Measurements from ENCODE around the gene C2orf68.
"Not testable (repeated sequence)": the region's sequence is repeated elsewhere in the genome, so short reads cannot be mapped to it uniquely, and the experiment has no call there.

Gene C2orf68

DNA sequence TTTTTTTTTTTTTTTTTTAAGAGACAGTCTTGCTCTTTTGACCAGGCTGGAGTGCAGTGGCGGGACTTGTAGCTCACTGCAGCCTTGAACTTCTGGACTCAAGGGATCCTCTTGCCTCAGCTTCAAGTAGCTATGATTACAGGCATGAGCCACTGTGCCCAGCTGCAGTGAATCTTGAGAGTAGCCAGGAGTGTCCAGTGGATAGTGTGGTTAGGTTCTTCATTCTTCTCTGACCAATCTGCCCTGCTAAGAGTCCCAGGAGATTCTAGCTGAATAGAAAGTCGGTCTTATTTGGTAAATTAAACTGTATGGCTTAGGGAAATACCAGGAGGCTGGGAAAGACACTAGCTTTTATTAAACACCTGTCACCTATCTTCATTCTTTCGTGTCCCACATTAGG lies 19.4 kb upstream of the C2orf68 start:
- DNase-seq (ENCODE audit: low read depth in 2 of 2), result no peak

DNA sequence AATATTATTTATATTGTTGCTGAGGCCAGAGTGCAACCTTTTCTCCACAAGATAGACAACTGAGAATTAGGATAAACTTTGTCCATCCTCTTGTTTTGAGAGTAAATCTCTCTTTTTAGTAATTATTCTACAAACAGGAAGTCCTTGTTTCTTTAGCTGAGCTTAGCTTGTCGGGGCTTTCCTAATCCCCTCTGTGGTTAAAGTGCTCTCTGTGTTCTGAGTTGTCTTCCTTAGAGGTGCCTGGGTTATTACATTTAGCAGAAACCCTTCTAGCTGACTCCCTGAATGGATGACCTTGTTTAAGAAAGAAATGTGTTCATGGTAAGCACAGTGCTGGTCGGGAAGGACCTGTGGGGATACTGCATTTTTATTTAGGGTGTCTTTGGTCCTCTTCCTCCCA lies 16.8 kb upstream of the C2orf68 start:
- no peak for DNase-seq (ENCODE audit: low read depth in 2 of 2)

DNA sequence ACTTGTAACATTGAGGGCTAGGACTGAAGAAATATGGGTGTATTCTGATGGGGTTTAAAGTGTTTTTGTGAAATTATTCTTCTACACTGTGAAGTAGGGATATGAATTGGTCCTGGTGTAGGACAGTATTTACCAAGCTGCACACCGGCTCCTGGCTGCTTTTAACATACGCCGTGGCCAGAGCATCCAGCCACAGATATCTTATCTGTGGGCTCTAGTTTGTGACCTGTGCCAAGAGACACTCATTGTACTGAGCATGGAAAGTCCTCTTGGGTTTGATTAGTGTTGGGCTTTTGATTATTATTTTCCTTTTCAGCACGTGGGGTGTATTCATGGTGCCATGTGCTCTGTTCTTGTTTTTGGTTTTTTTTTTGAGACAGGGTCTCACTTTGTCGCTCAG lies 12.1 kb upstream of the C2orf68 start:
- no peak for DNase-seq (ENCODE audit: low read depth in 2 of 2)

DNA sequence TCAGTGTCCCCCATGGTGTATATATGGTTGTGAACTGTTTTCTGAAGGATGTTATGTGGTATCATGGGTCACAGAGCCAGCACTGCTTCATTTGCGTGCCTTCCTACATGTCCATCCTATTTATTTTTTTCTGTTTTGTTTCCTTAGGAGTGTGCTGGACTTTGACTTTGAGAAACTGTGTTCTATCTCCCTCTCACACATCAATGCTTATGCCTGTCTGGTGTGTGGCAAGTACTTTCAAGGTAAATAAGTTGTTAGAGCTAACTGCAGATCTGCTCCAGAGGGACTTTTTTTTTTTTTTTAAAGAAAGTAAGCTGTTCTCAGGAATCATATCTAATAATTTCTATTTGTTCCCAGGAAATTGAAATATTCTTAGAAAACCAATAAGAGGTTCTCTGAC lies 9.5 kb upstream of the C2orf68 start:
- DNase-seq (ENCODE audit: low read depth in 2 of 2), result no peak

DNA sequence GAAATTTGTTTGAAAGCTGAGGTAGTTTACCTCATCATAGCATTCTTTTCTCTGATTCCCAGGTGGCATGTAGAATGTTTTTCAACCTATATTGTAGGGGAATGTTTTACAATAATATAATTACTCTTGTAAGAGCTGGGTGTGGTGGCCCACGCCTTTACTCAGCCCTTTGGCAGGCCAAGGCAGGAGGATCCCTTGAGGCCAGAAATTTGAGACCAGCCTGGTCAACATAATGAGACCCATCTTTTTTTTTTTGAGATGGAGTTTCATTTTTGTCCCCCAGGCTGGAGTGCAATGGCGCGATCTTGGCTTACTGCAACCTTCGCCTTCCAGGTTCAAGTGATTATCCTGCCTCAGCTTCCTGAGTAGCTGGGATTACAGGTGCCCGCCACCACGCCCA lies 7.8 kb upstream of the C2orf68 start:
- no peak for DNase-seq (ENCODE audit: low read depth in 2 of 2)

DNA sequence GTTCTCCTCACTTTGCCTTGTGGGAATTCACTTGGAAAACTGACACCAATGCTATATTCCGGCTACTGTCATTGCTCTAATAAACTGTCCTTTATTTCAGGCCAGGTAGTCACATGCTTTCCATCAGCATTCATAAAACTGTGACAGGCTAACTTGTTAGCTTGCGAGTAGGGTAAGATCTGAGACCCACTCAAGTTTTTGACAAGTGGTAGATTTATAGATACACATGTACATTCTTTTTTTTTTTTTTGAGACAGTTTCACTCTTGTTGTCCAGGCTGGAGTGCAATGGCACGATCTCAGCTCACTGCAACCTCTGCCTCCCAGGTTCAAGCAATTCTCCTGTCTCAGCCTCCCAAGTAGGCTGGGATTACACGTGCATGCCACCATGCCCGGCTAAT lies 5.9 kb upstream of the C2orf68 start:
- DNase-seq (ENCODE audit: low read depth in 2 of 2), result not testable (repeated sequence)

DNA sequence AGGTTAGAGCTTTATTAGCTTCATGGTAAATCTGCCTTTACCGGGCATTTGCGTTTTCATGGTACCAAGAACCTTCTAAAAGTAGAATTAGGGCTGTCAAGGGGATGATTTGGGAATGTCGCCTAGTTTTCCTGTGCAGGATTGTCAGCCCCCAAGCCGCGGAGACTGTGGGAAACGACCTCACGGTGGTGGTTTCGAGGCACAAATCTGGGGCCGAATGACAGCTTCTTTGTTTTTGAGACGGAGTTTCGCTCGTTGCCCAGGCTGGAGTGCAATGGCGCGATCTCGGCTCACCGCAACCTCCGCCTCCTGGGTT lies 3.5 kb upstream of the C2orf68 start:
- DNase-seq (ENCODE audit: low read depth in 2 of 2), result no peak

DNA sequence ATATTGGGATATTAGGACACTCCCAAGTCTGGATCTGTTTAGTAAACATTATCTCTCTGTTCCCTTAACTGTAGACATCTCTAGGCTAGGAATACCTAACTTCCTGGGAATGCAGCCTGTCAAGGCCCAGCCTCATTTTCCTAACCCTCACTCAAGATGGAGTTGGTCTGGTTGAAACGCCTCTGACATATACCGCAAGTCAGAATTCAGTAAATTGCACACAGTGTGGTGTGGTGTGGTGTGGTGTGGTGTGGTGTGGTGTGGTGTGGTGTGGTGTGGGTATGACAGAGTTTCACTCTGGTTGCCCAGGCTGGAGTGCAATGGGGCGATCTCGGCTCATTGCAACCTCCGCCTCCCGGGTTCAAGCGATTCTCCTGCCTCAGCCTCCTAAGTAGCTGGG lies 2.9 kb upstream of the C2orf68 start:
- not testable (repeated sequence) for DNase-seq (ENCODE audit: low read depth in 2 of 2)

DNA sequence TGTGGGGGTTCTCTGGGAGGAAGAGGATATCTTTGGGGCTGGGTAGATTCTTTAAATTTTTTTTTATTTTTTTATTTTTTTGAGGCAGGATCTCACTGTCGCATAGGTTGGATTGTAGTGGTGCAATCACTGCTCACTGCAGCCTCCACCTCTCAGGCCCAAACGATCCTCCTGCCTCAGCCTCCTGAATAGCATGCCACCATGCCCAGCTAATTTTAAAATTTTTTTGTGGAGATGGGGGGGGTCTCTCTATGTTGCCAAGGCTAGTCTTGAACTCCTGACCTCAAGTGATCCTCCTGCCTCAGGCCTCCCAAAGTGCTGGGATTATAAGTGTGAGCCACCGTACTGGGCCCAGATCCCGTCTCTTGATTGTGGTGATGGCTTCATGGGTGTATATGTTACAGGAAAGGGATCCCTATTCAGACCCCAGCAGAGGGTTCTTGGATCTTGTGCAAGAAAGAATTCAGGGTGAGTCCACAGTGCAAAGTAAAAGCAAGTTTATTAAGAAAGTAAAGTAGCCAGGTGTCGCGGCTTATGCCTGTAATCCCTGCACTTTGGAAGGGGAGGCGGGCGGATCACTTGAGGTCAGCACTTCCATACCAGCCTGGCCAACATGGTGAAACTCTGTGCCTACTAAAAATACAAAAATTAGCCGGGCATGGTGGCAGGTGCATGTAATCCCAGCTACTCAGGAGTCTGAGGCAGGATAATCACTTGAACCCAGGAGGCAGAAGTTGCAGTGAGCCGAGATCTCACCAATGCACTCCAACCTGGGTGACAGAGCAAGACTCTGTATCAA lies 2.0 kb upstream of the C2orf68 start:
- no peak for DNase-seq (ENCODE audit: low read depth in 2 of 2)

DNA sequence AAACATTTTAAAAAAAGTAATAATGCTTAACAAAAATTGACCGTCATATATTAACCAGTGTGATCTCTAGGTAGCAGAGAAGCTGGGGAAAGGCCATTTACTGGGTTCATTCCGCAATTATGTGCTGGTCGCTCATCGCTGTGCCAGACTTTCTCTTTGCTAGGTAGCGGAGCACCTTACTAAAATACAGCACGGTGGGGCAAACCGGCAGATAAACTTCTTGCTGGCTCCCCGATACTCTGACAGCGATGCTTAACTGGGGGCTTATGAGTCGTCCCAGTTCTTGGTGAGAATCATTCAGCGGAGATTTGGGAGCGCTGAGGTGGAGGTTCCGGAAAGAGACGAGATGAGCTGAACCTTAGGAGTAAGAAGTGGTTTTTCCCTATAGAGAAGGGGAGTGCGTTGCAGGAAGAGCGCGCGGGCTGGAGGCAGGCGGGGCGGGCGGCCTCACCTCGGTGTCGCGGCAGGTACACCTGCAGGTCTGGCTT lies 605 bp downstream of the C2orf68 start:
- DNase-seq (ENCODE audit: low read depth in 2 of 2), result no peak

DNA sequence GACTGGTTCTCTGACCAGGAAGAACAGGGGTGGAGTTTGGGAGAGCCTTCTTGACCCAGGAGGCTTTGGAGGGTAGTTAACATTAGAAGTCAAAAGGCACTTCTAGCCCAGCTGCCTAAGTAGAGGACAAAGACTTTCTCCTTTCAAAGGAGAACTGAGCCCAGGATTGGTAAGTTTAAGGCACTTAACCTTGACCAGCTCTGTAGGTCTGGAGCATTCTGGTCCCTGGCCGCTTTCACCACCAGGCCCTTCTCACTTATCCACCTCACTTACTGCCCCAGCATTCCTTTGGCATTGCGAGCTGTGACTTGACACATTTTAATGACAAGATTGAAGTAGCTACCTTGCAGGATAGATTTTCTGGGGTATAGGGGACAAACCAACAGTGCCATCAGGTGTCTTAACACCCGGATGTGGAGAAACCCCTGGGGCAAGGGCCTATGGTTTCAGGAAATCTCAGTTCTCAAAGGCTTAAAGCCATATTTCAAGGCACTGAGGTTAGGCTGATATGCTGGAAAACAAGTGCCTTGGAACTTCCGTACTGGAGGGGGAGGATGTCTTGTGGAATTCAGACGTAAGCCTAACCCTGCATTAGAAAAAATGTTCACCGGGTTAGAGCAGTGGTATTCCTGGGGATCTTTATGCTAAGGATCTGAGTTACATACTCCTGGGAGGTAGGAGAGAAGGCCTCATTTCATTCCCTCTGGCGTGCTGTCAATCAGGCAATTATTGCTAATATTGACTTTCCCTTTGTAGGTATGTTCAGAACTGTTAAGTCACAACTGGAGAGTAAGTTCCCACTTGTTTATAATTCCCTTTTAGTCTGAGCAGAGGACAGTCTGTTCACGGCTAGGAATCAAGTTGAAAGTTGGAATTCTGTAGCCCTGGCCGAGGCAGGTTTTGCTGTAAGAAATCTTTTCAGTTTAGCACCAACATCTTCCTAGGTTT lies 4.3 kb downstream of the C2orf68 start:
- DNase-seq (ENCODE audit: low read depth in 2 of 2), result no peak

DNA sequence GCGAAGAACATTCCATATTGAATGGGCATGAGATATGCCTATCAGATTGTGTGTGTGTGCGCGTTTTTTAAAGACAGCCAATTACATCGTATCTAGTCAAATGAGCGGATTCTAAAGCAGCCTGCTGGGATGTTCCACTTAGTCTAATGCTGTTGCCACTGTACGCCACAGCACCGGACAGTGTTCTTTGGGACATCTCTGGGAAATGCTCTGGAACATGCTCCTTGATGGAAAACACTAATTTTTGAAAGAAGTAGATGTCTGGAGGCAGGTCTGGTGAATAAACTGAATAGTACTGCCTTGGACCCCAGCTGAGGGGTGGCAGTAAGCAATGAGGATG lies 5.8 kb downstream of the C2orf68 start:
- no peak for DNase-seq (ENCODE audit: low read depth in 2 of 2)

DNA sequence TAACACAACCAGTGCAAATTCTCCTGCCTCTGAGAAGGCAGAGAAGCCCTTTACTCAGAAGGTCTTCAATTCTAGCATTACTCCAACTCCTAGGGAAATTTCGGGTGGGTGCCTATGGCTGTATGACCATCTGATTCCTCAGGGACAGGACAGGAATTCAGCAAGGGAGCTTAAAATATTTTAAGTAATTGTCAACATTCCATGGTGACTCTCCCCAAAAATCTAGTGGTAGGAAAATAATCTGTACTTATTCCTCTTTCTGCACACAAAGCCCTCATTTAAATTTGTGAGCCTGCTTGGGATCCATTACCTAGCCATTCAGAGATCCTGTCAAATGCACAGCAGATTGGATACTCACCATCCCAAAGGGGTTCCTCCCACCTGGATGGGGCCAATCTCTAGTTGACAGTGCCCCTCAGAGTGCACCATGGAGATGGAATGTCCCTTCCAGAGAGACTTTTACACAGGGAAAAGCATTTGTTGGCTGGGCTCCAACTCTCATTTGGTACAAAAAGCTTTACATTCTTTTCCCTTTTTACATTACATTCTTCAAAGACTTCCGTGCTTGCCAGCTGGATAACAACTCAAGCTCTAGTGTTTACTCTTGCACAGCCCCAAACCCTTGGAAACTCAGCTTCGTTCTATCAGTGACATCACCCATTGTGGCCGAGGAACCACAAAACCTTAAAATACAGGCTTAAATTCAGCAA lies 6.3 kb downstream of the C2orf68 start:
- DNase-seq (ENCODE audit: low read depth in 2 of 2), result no peak

DNA sequence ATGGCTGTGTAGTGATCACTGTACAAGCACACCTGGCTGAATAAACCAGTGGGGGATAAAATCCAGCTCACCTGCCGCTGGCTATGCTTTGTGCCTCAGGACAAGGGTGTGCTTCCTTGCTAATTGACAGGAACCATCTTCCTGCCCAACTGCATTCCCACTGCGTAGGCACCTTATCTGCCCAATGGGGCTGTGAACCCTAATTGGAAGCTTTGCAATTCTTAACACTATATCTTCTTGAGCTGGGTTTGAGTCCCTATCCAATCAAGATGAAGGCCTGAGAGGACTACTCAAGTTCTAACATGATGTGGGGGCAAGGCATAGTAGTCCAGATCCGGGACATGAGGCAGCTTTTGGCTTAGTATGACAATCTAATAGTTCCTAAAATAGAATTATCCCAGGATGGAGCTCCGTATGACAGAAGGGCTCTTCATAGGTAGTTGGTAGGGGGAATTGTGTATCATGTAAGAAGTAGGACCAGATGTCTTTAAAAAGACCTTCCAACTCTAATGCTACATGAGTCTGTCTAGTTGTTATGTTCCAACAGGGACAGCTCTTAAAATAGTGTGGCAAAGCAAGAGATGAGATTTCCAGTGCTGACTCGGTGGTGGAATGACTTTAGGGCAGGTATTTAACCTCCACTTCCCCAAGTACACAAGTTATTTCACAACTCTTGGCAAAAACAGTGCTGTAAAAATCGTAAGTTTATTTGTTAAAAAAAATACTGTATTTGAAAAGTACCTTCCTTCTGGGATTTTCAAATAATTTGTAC lies 7.1 kb downstream of the C2orf68 start:
- DNase-seq (ENCODE audit: low read depth in 2 of 2), result no peak

DNA sequence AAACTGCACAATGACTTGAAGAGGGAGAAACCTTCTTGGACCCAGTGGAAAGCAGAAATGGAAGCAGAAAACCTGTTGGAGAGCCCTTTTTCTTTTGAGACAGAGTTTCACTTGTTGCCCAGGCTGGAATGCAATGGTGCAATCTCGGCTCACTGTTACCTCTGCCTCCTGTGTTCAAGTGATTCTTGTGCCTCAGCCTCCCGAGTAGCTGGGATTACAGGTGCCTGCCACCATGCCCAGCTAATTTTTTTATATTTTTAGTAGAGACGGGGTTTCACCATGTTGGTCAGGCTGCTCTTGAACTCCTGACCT lies 7.8 kb downstream of the C2orf68 start:
- not testable (repeated sequence) for DNase-seq (ENCODE audit: low read depth in 2 of 2)

DNA sequence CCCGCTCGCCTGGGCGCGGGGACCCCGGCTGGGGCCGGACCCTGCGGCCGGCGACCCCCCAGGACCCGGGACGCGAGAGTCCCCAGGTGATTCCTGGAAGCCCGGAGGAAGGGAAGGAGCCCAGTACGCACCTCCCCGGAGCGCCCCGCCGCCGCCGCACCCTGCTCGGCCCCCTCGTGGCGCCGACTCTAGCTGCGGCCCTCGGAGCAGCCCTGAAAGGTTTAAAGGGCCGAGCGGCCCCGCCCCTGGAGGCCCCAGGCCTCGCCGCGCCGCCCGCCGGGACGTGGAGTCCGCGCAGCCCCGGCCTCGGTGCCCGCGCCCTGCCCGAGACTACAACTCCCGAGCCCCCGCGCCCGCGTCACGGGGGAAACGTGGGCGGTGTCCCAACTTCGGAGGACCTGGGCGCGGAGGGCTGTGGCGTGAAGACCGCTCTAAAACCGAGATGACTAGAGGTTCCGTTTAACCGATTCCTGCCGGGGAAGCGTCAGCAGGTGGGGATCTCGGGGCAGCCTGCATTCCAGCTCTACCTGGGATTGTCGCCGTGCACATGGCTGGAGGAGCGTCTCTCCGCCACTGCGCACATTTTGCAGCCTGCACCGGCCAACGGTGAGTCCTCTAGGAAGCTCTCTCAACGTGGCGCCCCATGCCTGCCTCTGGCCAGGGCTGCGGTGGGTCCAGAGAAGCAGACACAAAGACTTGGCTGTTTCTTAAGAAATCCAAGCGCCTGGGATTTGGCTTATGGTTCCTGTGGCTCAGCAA lies 9.2 kb downstream of the C2orf68 start, which contains the start of gene TMEM150A:
Gene TMEM150A (minus strand): TSS at position 223 of the 759 bp plus-strand sequence. CDS start 750 bp downstream, outside the sequence.
- DNase-seq (ENCODE audit: low read depth in 2 of 2), result peak; percentile 85 to 86

DNA sequence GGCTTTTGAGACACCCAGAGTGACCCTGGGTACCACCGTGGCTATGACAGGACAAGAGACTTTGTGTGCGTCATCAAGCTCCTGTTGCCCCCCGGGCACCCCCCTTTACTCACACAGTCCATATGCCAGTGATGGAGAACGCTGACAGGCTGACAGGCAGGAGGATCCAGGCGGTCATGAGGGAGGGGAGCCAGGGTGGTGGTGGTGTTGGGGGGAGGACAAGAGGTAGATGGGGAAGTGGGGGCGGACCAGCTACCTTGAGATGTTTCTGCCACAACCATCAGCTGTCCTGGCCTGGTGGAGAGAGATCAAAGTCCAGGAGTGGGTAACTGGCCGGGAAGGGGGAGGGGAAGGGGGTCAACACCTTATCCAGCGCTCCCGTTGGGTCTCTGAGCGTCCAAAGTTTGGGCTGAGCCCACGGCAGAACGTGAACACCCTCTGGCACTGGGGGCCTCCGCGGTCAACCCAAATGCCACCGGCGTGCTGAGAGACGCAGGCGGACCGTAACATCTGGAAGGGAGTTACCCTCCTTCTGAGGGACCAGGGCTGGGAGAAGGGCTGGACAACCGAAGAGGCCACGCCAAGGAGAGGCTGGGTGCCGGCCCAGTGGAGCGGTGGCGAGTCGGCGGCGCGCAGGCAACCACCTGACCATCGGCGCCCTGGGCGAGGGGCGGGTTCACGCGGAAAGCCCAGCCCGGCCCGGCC lies 9.9 kb downstream of the C2orf68 start:
- DNase-seq (ENCODE audit: low read depth in 2 of 2), result no peak

DNA sequence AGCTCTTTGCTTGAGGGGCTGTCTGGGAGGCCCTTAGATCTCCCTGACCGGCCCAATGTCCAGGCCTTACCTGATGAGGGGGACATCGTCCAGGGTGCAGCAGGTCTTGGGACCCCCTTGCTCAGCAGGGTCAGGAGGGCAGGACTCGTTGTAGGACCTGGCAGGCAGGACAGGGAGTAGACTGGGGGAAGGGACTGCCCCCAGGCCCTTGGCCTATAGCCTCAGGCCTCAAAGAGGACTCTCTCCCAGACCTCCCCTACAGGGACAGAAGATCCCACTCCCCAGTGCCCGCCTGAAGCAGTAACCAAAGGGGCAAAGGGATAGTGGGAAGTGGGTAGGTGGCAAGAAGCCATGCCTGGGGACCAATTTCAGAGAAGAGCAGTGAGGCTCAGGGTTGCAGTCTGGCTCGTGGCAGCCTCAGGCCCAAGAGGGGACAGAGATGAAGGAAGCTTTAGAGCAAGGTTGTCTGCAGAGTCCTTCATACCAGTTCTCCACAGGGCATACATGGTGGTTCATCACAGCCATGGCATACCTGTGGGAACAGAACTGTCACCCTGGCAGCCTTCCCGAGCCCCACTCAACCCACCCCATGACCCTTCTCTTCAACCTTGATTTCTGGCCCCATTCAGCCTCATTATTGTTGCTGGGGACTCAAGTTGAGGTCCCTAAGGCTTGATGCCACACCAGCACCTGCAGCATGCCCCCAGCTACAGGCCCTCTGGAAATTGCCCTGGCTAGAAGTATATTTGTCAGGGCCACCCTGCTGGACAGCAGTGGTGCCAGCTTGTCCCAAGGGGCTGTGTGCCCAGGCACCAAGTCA lies 10.7 kb downstream of the C2orf68 start:
- DNase-seq (ENCODE audit: low read depth in 2 of 2), result no peak

DNA sequence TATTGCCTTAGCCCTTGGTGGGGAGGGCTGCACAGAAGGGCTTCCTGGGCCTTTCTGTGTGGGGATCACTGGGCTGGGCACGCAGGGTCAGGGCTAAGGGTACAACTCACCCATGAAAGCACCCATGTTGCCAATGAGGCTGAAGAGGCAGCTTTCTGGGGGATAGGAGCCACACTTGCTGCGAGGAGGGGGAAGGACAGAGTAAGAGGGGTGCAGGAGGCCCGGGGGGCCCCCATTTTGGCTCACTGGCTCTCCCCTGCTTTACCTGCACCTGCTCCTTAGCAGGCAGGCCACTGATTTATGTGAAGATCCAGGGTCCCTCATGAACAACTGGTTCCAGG lies 11.7 kb downstream of the C2orf68 start:
- no peak for DNase-seq (ENCODE audit: low read depth in 2 of 2)

Data from stimulated activated CD8-positive, alpha-beta memory T cell treated with anti-CD3 and anti-CD28 coated beads, Interleukin-2, amount 100 ng/mL, for 48 hours (primary cell).